ENCODE results near the gene FBXO31. TPM values are rescaled to one million over a fixed set of nuclear protein-coding genes. Genes with fewer than 3 reads are reported as not detected.

FBXO31 gene
- total and polyA plus RNA-seq, 2 of the 13 experiments (the other 11 are each of a cell fraction or from before 2014, with no cell fraction given): 92.4 to 101 TPM

DNA sequence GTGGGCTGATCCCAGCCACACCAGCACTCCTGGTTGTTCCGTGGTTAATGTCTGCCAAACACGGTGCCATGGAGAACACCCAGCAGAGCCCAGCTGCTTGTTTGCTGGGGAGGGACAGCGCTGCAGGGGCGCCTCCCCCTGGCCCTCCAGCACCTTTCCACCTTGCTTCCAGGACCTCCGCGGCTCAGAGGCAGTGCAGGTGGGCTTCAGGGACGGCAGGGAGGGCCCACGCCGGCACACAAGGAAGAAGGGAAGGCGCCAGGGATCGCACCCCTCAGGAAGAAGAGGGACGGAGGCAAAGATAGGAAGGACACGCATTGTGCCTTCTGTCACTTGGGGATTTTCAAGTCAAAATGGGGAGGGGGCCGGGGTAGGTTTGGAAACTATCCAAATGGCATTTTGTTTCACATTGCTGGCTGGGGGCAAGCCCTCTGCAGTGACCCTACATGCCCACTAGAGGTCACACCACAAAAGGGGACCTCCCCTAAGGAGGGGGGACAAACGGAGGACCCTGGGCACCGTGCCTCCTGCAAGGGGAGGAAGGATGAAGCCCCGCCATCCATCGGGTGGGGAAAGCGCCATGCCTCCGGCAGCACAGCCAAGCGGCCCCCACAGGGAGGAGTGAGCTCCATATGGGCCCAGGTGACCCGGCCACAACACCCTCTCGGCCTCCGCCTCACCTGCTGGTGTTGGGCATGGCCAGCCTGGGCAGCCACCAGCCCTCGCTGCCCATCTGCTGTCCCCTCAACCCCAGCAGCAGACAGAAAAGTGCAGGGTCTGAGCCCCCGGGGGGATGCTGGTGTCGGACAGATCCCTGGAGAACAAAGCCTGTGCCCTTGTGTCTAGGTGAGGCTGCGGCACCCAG lies 58.9 kb downstream of the FBXO31 start (continued):
- no peak for TF ChIP-seq ZMYM2 (CRISPR knock-in tag; IDR thresholded peaks at IDR 0.05)
- no peak for TF ChIP-seq SPEN (CRISPR knock-in tag; IDR thresholded peaks at IDR 0.05; ENCODE audit: low read depth)

DNA sequence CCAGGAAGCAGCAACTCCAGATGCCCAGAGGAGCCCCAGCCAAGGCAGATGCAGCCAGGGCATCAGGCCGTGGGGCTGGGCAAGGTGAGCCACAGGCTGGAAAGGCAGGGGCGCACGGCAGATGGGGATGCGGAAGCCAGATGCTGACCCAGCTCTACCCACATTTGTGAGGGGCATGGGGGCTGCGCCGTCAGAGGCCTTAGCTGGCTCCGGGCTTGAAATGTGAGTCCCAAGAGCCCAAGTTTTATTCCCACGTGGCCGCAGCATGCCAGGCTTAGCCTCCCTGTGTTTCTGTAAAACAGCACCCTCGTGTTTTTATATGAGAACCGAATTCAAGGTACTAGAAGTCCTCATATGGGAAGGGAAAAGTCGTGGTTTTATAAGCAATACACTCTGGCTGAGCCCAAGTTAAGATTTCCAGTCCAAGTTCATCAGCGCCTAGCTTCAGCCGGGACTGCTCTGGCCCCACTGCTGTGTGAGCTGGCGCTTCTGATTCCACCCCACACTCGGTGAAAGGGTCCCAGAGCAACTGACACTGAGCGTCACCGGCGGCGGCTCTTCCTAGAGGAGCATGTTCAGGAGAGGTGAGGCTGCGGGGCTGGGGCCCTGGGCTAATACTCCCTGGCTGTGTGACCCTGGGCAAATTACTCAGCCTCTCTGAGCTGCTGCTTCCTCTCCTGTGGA lies 59.7 kb downstream of the FBXO31 start:
- intact Hi-C loops (cut with micrococcal nuclease; ENCODE audit: unreplicated experiment) (loop anchor here (2.0 kb wide), 1 partner anchor 59 kb away; the partner anchor contains the start of gene FBXO31), in situ Hi-C loops (cut with HindIII; ENCODE audit: extremely low pct_ligation_motif_present, low pct_unique_long_range_greater_than_20kb) (no loop called here)
- no TSS peak for BruUV-seq (replicated peaks)
- Histone ChIP-seq H3K27ac (ENCODE audit: extremely low read length, insufficient read depth, low read length) (no peak overlapping the region), H2AFZ (ENCODE audit: low read length) (no peak overlapping the region), H3K9me3 (ENCODE audit: low read length) (no peaks in the 10 kb centered on the region), H4K20me1 (ENCODE audit: insufficient read depth, low read length) (peaks cover 57% of the 10 kb centered on the region), H3K36me3 (replicated peaks in 1 of 2; ENCODE audit: control insufficient read depth in 1 of 2, insufficient read depth in 2 of 2, low read length in 2 of 2) (peaks cover 24 to 43% of the 10 kb centered on the region in 2 experiments), H3K4me2 (ENCODE audit: low read depth, low read length) (no peak overlapping the region), H3K4me1 (ENCODE audit: insufficient read depth, low read length) (peaks cover 5% of the 10 kb centered on the region), H3K27me3 (ENCODE audit: control insufficient read depth in 1 of 2, insufficient read depth in 2 of 2, low read length in 2 of 2) (no peaks in the 10 kb centered on the region), H3K9ac (ENCODE audit: insufficient read depth, low read depth, low read length) (no peak overlapping the region), H3K79me2 (ENCODE audit: insufficient read depth, low read length) (peaks cover 13% of the 10 kb centered on the region), H3K4me3 (replicated peaks in 1 of 3; ENCODE audit: insufficient read depth in 1 of 3, low read depth in 2 of 3, low read length in 3 of 3) (no peak overlapping the region)
- ChIA-PET POLR2A (interaction anchor here (1.3 to 2.6 kb wide), 5 partner anchors 55 to 70 kb away, joined by 3 to 20 read pairs (median 5); partner anchors contain the start of gene FBXO31), CTCF (ENCODE audit: low intra/inter-chr PET ratio, low total read pairs) (interaction anchor here (1.2 to 1.6 kb wide), 2 partner anchors 57 to 70 kb away, joined by 3 to 12 read pairs; no protein-coding TSS in a partner anchor)
- no peak for FAIRE-seq
- no peak for DNase-seq (ENCODE audit: low spot score)
- 96% methylated on average over 14 of the region's 21 CpGs for WGBS (ENCODE audit: low lambda C conversion rate)
- no peak for ATAC-seq
- TF ChIP-seq AGO2 (optimal IDR thresholded peaks at IDR 0.05; ENCODE audit: low read depth, low read length) (peak; percentile 39), ZNF761 (CRISPR knock-in tag; conservative IDR thresholded peaks at IDR 0.05) (0 out of 2 replicates have a peak, but pooled peaks have one; percentile 41), ZNF660 (CRISPR knock-in tag; IDR thresholded peaks at IDR 0.05; ENCODE audit: borderline replicate concordance, low read depth) (no peak), ZBTB7A (CRISPR knock-in tag; IDR thresholded peaks at IDR 0.05) (0 out of 2 replicates have a peak, but pooled peaks have one; percentile 8), POLR2G (IDR thresholded peaks at IDR 0.05; ENCODE audit: low read depth, low read length) (peak; percentile 55; the same call in 1 of the 2 replicates), KMT2A (CRISPR knock-in tag; IDR thresholded peaks at IDR 0.05) (0 out of 2 replicates have a peak, but pooled peaks have one; percentile 20), SRSF4 (IDR thresholded peaks at IDR 0.05; ENCODE audit: low read depth, low read length, poor library complexity, severe bottlenecking) (no peak), ZSCAN21 (CRISPR knock-in tag; IDR thresholded peaks at IDR 0.05; ENCODE audit: borderline replicate concordance) (0 out of 2 replicates have a peak, but pooled peaks have one; percentile 9), ZC3H13 (CRISPR knock-in tag; IDR thresholded peaks at IDR 0.05) (0 out of 2 replicates have a peak, but pooled peaks have one; percentile 14), FOXC1 (CRISPR knock-in tag; IDR thresholded peaks at IDR 0.05; ENCODE audit: borderline replicate concordance) (no peak), MLLT10 (CRISPR knock-in tag; IDR thresholded peaks at IDR 0.05) (no peak), FOXM1 (CRISPR knock-in tag; IDR thresholded peaks at IDR 0.05) (no peak), ARNT2 (CRISPR knock-in tag; IDR thresholded peaks at IDR 0.05; ENCODE audit: low read depth) (0 out of 2 replicates have a peak, but pooled peaks have one; percentile 39), ELF1 (CRISPR knock-in tag; IDR thresholded peaks at IDR 0.05) (no peak), TOPORS (CRISPR knock-in tag; IDR thresholded peaks at IDR 0.05) (no peak), ZMYM4 (CRISPR knock-in tag; IDR thresholded peaks at IDR 0.05) (no peak), NFKB2 (CRISPR knock-in tag; IDR thresholded peaks at IDR 0.05; ENCODE audit: borderline replicate concordance) (no peak), NFKBIZ (CRISPR knock-in tag; IDR thresholded peaks at IDR 0.05) (no peak), RBM22 (optimal IDR thresholded peaks at IDR 0.05; ENCODE audit: low read length) (peak; percentile 77)
- TF ChIP-seq, protein P1, sequence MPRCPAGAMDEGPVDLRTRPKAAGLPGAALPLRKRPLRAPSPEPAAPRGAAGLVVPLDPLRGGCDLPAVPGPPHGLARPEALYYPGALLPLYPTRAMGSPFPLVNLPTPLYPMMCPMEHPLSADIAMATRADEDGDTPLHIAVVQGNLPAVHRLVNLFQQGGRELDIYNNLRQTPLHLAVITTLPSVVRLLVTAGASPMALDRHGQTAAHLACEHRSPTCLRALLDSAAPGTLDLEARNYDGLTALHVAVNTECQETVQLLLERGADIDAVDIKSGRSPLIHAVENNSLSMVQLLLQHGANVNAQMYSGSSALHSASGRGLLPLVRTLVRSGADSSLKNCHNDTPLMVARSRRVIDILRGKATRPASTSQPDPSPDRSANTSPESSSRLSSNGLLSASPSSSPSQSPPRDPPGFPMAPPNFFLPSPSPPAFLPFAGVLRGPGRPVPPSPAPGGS (CRISPR knock-in tag; IDR thresholded peaks at IDR 0.05): no peak

All from HepG2 (cell line).